ENCODE results near the gene IQCK.

GRCh38 chr16:19859603-19860002 is 141.5 kb downstream of the IQCK start:
- no peak for TF ChIP-seq CTCF (tag by site-specific recombination; IDR thresholded peaks at IDR 0.05)
- no peak for TF ChIP-seq ZBTB11 (tag by site-specific recombination; conservative IDR thresholded peaks at IDR 0.05; ENCODE audit: low read depth)
- no peak for TF ChIP-seq REST (tag by site-specific recombination; IDR thresholded peaks at IDR 0.05)
- no peak for TF ChIP-seq PRDM2 (tag by site-specific recombination; IDR thresholded peaks at IDR 0.05; ENCODE audit: borderline replicate concordance)
- no peak for TF ChIP-seq ZNF280D (tag by site-specific recombination; IDR thresholded peaks at IDR 0.05)
- no peak for TF ChIP-seq ZNF513 (tag by site-specific recombination; IDR thresholded peaks at IDR 0.05)

All from HEK293 (cell line).